ENCODE results near the gene CCDC68.
"Not testable (repeated sequence)": the region's sequence is repeated elsewhere in the genome, so short reads cannot be mapped to it uniquely, and the experiment has no call there.

Gene CCDC68

DNA sequence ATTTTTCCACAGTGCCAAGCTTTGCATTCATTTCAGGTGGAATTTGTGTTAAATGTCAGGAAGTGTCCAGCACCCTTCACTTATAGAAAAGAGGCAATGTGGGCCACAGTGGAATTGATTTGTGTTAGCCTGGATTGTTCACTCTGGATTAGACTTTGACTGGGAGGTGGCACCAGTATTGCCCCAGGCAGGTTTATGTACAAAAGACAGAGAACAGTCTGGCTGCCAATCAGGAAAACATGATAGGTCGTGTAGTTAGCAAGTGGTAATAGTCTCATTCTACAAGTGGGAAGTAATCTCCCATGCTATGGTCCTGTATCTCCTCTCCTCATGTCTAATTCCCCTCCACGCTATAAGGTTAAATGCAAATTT lies 85.4 kb downstream of the CCDC68 start:
- no peak for DNase-seq (ENCODE audit: low spot score)

DNA sequence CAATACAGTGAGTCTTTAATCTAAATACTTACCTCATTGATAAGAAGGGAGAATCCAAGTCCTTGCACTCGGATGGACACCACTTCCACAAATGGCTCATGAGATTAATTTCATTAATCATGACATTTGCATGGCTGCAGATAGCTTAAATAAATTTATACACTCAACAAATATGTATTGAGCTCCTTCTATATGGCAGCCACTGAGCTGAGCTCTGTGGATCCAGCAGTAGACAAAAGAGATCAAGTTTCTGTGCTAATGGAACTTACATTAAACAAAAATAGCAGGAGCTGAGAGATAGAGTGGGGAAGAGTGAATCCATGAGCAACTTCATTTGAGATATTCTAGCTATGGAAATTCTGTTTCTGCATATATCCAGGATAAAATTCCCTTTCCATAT lies 86.6 kb downstream of the CCDC68 start:
- DNase-seq (ENCODE audit: low spot score) = no peak

DNA sequence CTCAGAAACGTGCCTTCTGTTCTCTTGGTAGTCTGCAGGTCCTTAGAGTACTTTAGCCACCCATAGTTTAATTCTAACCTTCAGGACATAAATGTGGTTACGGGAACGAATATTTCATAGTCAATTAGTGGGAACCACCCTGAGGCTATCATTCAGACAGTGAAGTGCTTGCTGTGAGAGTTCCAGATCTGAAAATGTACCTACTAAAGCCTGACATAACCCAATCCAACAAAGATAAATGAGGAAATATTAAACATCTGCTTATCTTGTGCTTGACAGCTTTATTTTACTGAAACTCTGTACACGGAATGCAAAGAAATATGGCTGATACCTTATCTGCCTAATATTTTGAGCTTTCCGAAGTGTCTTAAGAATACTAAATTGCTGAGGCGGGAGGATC lies 88.0 kb downstream of the CCDC68 start:
- no peak for DNase-seq (ENCODE audit: low spot score)

DNA sequence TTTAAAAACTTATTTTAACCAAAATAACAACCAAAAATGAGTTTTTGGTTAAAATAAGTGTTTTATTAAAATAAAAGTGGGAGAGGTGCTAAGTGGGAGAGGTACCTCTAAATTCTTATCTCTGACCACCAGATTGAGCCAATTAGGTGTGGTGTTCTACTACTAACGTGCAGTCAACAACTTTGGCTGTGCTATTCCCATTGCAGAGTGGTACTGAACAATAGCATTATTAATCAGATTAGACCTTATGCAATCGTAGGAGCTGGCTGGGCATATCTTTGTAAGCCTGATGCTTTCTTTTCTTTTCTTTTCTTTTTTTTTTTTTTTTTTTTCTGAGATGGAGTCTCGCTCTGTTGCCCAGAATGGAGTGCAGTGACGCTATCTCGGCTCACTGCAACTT lies 92.1 kb downstream of the CCDC68 start:
- no peak for DNase-seq (ENCODE audit: low spot score)

DNA sequence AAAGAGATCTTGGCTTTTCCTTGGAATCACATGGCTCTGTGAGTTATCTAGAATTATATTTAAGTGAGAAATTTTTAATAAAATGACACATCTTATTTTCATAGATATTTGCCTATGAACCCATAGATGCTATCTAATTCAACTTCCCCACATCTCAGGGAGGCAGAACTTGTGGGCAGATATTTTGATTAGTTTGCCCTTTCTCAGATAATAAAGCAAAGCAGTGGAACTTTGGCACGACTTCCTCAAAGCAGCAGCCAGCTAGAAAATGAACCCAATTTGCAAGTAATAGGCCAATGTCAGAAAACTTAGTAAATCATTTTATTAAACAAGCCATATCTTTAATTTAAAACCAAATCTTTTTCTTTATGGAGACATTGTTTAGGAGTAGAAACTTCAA lies 98.3 kb downstream of the CCDC68 start:
- no peak for DNase-seq (ENCODE audit: low spot score)

DNA sequence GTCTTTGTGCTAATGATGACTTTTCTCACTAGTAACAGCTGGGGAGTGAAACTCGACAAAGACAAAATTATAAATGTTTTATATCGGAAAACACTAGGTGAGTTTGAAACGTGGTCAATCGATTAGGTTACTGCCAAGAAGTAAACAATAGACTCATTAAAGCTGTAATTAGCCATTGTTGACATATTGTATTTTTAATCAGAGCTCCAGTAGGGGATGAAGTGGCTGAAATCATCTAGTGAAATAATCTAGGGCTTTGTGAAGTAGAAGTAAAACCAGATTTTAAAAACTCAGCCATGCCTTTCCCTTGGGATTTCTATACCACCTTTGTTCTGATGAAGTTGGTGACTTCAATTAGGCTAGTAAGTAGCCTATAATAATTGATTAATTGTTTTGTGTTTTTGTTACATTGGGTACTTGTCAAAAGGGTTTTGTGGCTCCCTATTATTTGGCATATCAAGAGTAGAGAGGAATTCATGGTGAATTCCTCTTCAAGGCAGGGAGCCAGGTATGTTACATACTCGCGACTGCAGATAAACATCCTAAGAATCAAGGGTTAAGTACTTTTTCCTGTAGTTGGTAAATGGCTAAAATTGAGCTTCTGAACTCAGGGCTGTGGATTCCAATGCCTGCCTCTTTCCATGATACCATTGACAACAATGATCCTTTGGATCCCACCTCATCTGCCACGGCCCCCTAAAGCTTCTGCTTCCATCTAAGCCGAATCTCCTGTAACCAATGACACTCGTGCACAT lies 99.4 kb downstream of the CCDC68 start:
- no peak for DNase-seq (ENCODE audit: low spot score)

DNA sequence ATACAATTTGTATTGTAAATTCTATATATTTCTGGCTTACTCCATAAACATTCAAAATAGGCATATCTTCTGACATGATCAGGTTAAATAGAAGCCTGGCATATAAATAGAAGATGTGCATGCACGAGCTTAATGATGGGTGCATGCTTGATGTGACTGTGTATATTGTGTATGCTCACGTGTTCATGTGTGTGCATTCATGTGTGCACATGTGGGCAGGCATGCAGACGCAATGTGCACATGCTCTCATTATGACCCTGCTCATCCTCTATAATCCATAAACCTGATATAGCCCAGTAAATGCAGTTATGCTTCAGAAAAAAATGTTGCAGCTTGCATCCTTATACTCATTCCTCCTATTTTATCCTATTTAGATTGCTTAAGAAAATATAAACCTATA lies 101.8 kb downstream of the CCDC68 start:
- no peak for DNase-seq (ENCODE audit: low spot score)

DNA sequence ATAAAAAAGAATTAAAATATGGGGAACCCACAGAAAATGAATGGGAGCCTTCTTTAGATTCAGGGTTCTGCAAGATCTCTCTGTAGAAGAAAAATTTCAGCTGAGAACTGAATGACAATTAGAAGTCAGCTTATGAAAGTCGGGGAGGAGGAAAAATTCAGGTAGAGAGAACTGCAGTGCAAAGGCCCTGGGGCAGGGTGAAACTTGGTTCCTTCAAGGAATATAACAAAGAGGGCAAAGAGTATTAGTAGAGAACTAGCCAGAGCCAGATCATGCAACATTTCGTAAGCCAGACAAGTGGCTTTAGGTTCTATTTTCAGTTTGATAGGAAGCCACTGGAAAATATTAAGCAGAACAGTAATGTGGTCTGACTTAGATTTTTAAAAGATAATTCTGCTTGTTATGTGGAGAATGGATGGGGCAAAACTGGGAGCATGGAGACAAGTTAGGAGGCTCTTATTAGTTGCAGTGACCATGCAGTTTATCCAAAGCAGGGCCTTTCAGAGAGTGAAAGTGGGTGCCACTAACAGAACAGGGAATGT lies 103.1 kb downstream of the CCDC68 start:
- no peak for DNase-seq (ENCODE audit: low spot score)

DNA sequence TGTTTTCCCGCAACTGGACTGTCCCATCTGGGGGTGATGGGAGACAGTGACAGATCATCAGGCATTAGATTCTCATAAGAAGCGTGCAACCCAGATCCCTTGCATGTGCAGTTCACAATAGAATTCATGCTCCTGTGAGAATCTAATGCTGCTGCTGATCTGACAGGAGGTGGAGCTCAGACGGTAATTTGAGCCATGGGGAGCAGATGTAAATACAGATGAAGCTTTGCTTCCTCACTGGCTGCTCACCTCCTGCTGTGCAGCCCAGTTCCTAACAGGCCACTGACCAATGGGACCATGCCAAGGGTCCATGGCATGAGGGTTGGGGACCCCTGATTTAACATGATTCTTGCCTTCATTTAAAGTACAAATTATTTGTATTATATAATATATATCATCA lies 104.2 kb downstream of the CCDC68 start:
- not testable (repeated sequence) for DNase-seq (ENCODE audit: low spot score)

DNA sequence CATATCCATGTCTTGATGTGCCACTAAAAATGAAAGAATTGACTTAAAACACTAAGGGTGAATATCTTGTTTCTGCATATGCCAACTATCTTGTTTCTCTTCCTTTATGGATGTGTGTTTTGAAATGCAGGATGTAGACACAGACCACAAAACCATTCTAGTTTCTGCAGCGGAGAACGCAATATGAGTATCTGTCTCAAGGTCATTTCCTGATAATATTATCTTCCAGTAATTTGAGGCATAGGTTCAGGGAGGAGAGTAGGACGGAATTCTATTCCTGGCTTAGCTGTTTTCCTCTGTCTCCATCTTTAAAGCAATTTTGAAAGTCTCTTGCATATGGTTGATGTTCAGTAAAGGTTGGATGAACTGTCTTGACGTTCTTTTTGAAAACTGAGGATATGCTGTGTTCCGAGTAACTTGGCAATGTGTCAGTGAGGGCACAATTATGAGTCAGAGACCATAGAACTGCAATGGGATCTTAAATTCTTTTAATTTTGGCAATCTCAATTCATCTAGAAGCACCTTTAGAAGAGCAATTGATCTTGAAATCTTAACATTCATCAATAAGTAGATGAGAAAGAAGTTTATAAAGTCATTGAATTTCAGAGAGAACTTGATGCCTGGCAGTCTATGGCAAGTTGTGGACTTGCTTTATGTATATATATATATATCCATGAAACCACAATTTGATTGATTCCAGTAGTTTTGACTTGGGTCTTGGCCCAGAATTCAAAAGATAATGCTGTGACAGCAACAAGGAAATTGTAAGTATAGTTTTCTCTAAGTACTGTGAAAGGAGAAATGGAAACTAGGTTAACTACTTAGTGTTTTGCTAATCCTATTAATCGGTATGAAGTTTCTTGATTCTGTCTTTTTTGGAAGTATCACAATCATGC lies 106.2 kb downstream of the CCDC68 start:
- no peak for DNase-seq (ENCODE audit: low spot score)

Measured in NAMALWA (cell line).